ENCODE data around the gene SERPINE3.

GRCh38 chr13:51361106-51361505 lies 21.6 kb downstream of the SERPINE3 start:
- TF ChIP-seq CTCF (optimal IDR thresholded peaks at IDR 0.05 in 1 of 3, IDR thresholded peaks at IDR 0.05 in 1 of 3, conservative IDR thresholded peaks at IDR 0.05 in 1 of 3; ENCODE audit: extremely low read depth in 1 of 3, insufficient read depth in 2 of 3, low read length in 3 of 3) (no peak), EZH2 (IDR thresholded peaks at IDR 0.05; ENCODE audit: low read length) (no peak)
